HEK293 (cell line): Measurements from ENCODE around the gene IFT43.
A peak's percentile ranks its signal among the peaks of the same experiment; 100 is the strongest.

Experiments
- CTCF ChIA-PET: fragments of 350-600 bp; formaldehyde crosslinking; extraction: SDS; loops from one replicate; lab custom pipeline; 2021; ENCODE audit warnings: antibody characterized with exemption; lab: Yijun Ruan, JAX
- POLR2A ChIA-PET: fragments of 300-600 bp; formaldehyde crosslinking; extraction: SDS; loops from one replicate; lab custom pipeline; 2020; ENCODE audit warnings: antibody characterized with exemption, inconsistent platforms; lab: Yijun Ruan, JAX
- H3K27ac ChIP-seq: fragments of 200-500 bp; sonication (Bioruptor generic); 2 replicates; pipeline ENCODE4 v1.5.1; 2014; ENCODE audit warnings: low read depth, low read length, control low read depth, inconsistent platforms; ENCODE audit errors: extremely low read depth
- H3K36me3 ChIP-seq, 2 experiments: fragments of 200-500 bp in 1 of 2; sonication (Bioruptor generic) in 1 of 2; 1 replicate in 1 of 2; 2 replicates in 1 of 2; pipeline ENCODE4 v1.5.1; 2014 to 2017; ENCODE audit warnings: inconsistent platforms in 2 of 2, low read length in 2 of 2; ENCODE audit not compliant: control insufficient read depth in 2 of 2, insufficient read depth in 1 of 2
- H3K4me1 ChIP-seq: fragments of 200-500 bp; sonication (Bioruptor generic); 2 replicates; pipeline ENCODE4 v1.5.1; 2014; ENCODE audit warnings: mild to moderate bottlenecking, low read length, inconsistent platforms; ENCODE audit not compliant: control insufficient read depth, insufficient read depth
- H3K4me3 ChIP-seq: 2 replicates; pipeline ENCODE4 v1.5.1; 2011; ENCODE audit warnings: low read depth, mild to moderate bottlenecking, control low read depth, low read length, moderate library complexity
- H3K9me3 ChIP-seq: fragments of 200-500 bp; sonication (Bioruptor generic); 2 replicates; pipeline ENCODE4 v1.5.1; 2014; ENCODE audit warnings: low read depth, low read length, inconsistent platforms; ENCODE audit not compliant: control insufficient read depth, insufficient read depth
- GFI1B ChIP-seq: fragments of 450-650 bp; formaldehyde crosslinking; IDR thresholded peaks from 2 replicates; pipeline ENCODE4 v1.5.1; 2016; ENCODE audit warnings: missing biosample characterization, missing genetic modification characterization
- IKZF3 ChIP-seq: fragments of 450-650 bp; IDR thresholded peaks from 2 replicates; pipeline ENCODE4 v1.5.0; 2018; ENCODE audit warnings: missing biosample characterization, mild to moderate bottlenecking, missing genetic modification characterization, moderate library complexity
- KLF1 ChIP-seq: fragments of 450-650 bp; formaldehyde crosslinking; IDR thresholded peaks from 2 replicates; pipeline ENCODE4 v1.5.1; 2016; ENCODE audit warnings: missing biosample characterization, missing genetic modification characterization
- KLF9 ChIP-seq: fragments of 450-650 bp; formaldehyde crosslinking; IDR thresholded peaks from 2 replicates; pipeline ENCODE4 v1.5.1; 2016; ENCODE audit warnings: missing biosample characterization, missing genetic modification characterization, low read depth
- SP3 ChIP-seq: fragments of 450-650 bp; formaldehyde crosslinking; IDR thresholded peaks from 2 replicates; pipeline ENCODE4 v1.5.1; 2016; ENCODE audit warnings: missing biosample characterization, missing genetic modification characterization
- ZBTB48 ChIP-seq: fragments of 450-650 bp; formaldehyde crosslinking; IDR thresholded peaks from 2 replicates; pipeline ENCODE4 v1.5.1; 2016; ENCODE audit warnings: missing biosample characterization, missing genetic modification characterization
- ZNF155 ChIP-seq: fragments of 450-650 bp; formaldehyde crosslinking; IDR thresholded peaks from 2 replicates; pipeline ENCODE4 v1.5.1; 2016; ENCODE audit warnings: missing biosample characterization, missing genetic modification characterization
- ZNF2 ChIP-seq: fragments of 450-650 bp; formaldehyde crosslinking; IDR thresholded peaks from 2 replicates; pipeline ENCODE4 v1.5.1; 2016; ENCODE audit warnings: missing biosample characterization, missing genetic modification characterization
- ZNF23 ChIP-seq: fragments of 450-650 bp; formaldehyde crosslinking; IDR thresholded peaks from 2 replicates; pipeline ENCODE4 v1.5.1; 2016; ENCODE audit warnings: missing biosample characterization, missing genetic modification characterization, borderline replicate concordance
- ZNF311 ChIP-seq: fragments of 450-650 bp; formaldehyde crosslinking; IDR thresholded peaks from 2 replicates; pipeline ENCODE4 v1.5.1; 2017; ENCODE audit warnings: missing biosample characterization, missing genetic modification characterization, borderline replicate concordance
- ZNF324 ChIP-seq: fragments of 450-650 bp; formaldehyde crosslinking; IDR thresholded peaks from 2 replicates; pipeline ENCODE4 v1.5.1; 2016; ENCODE audit warnings: missing biosample characterization, missing genetic modification characterization
- ZNF501 ChIP-seq: fragments of 450-650 bp; formaldehyde crosslinking; IDR thresholded peaks from 2 replicates; pipeline ENCODE4 v1.5.1; 2016; ENCODE audit warnings: missing biosample characterization, missing genetic modification characterization
- ZNF530 ChIP-seq: fragments of 450-650 bp; formaldehyde crosslinking; IDR thresholded peaks from 2 replicates; pipeline ENCODE4 v1.5.1; 2016; ENCODE audit warnings: low read depth, missing biosample characterization, missing genetic modification characterization
- ZNF623 ChIP-seq: fragments of 450-650 bp; formaldehyde crosslinking; IDR thresholded peaks from 2 replicates; pipeline ENCODE4 v1.5.1; 2016; ENCODE audit warnings: missing biosample characterization, missing genetic modification characterization
- ZNF670 ChIP-seq: fragments of 450-650 bp; formaldehyde crosslinking; IDR thresholded peaks from 2 replicates; pipeline ENCODE4 v1.5.1; 2016; ENCODE audit warnings: missing biosample characterization, missing genetic modification characterization, low read depth
- ZNF701 ChIP-seq: fragments of 450-650 bp; formaldehyde crosslinking; IDR thresholded peaks from 2 replicates; pipeline ENCODE4 v1.5.1; 2016; ENCODE audit warnings: missing biosample characterization, missing genetic modification characterization
- ZSCAN30 ChIP-seq: fragments of 450-650 bp; IDR thresholded peaks from 2 replicates; pipeline ENCODE4 v1.5.1; 2018; ENCODE audit warnings: missing biosample characterization, mild to moderate bottlenecking, missing genetic modification characterization, moderate library complexity
- TF ChIP-seq, protein P1 (sequence below): fragments of 450-650 bp; formaldehyde crosslinking; IDR thresholded peaks from 2 replicates; pipeline ENCODE4 v1.5.1; 2017; ENCODE audit warnings: missing biosample characterization, missing genetic modification characterization
- TF ChIP-seq, protein P2 (sequence below): fragments of 450-650 bp; formaldehyde crosslinking; IDR thresholded peaks from 2 replicates; pipeline ENCODE4 v1.5.1; 2016; ENCODE audit warnings: missing biosample characterization, missing genetic modification characterization
- TF ChIP-seq, protein P3 (sequence below): fragments of 450-650 bp; formaldehyde crosslinking; IDR thresholded peaks from 2 replicates; pipeline ENCODE4 v1.5.1; 2016; ENCODE audit warnings: missing biosample characterization, missing genetic modification characterization
- TF ChIP-seq, protein P4 (sequence below): fragments of 450-650 bp; formaldehyde crosslinking; IDR thresholded peaks from 2 replicates; pipeline ENCODE4 v1.5.1; 2016; ENCODE audit warnings: missing biosample characterization, missing genetic modification characterization, borderline replicate concordance
- TF ChIP-seq, protein P5 (sequence below): fragments of 450-650 bp; formaldehyde crosslinking; IDR thresholded peaks from 2 replicates; pipeline ENCODE4 v1.5.1; 2016; ENCODE audit warnings: missing biosample characterization, missing genetic modification characterization
- TF ChIP-seq, protein P6 (sequence below): sonication (generic); formaldehyde crosslinking; IDR thresholded peaks from 2 replicates; pipeline ENCODE4 v1.8.1; 2022; ENCODE audit warnings: mild to moderate bottlenecking, moderate library complexity, missing genetic modification reagents

IFT43 gene

DNA sequence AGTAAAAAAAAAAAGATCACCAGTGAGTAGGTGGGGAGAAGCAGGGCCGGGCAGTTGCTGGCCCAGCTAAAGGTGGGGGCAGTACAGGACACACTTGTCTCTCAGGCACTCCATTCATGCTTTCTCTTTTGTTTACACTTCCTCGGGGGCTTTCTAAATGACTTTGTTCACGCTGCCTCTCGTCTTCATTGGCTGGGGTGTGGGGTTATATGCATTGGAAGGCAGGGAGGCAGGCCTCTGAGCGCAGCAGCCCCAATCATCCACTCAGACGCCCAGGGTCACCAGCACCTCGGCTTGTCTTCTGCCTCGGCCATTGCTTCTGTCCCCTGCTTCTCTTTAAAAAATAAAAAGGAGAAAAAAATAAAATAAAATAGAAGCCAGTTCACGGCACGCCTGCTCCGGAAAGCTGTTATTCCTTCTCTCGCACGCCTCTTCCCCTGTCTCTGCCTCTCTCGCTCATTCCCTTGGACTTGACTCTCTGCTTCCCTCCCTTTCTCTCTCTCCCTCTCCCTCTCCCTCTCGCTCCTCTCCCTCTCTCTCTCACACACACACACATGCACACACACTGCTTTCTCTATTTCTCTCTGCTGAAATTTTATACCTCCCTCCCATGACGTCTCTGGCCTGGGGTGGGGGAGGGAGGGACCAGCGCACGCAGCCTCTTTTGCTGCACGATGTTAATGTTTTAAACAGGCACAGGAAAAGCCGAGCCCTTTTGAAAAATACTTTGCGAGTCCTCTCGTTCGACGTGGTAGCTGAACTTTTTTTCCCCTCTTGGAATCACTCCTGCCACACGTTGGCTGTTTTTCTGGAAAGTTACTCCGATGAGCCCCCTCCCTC lies 3.9 kb upstream of the IFT43 start, which contains the start of gene TGFB3:
Gene TGFB3 (minus strand): TSS at position 570 of the 840 bp plus-strand sequence. CDS start 1,102 bp downstream, outside the sequence.
- H3K36me3 ChIP-seq: no peaks in the 10 kb centered on the region
- no peaks in the 10 kb centered on the region for H3K9me3 ChIP-seq
- CTCF ChIA-PET: interaction anchor here (0.6 to 11.4 kb wide), 14 partner anchors 9 to 665 kb away, joined by 3 to 259 read pairs (median 4); partner anchors contain the start of genes ERG28, FLVCR2 and TTLL5
- peaks cover 7% of the 10 kb centered on the region for H3K4me1 ChIP-seq
- POLR2A ChIA-PET: interaction anchor here (0.6 to 1.7 kb wide), 6 partner anchors 24 to 989 kb away, joined by 3 to 6 read pairs (median 3); partner anchors contain the start of genes ERG28 and TTLL5
- peak within 1 kb of the TSS; percentile 86 for H3K27ac ChIP-seq
- peak within 1 kb of the TSS; percentile 58 for H3K4me3 ChIP-seq
- TF ChIP-seq, protein P1, sequence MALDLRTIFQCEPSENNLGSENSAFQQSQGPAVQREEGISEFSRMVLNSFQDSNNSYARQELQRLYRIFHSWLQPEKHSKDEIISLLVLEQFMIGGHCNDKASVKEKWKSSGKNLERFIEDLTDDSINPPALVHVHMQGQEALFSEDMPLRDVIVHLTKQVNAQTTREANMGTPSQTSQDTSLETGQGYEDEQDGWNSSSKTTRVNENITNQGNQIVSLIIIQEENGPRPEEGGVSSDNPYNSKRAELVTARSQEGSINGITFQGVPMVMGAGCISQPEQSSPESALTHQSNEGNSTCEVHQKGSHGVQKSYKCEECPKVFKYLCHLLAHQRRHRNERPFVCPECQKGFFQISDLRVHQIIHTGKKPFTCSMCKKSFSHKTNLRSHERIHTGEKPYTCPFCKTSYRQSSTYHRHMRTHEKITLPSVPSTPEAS (tag by site-specific recombination): peak; percentile 94
- peak; percentile 54; the same call in 1 of the 2 replicates for TF ChIP-seq KLF1 (tag by site-specific recombination)
- TF ChIP-seq, protein P2, sequence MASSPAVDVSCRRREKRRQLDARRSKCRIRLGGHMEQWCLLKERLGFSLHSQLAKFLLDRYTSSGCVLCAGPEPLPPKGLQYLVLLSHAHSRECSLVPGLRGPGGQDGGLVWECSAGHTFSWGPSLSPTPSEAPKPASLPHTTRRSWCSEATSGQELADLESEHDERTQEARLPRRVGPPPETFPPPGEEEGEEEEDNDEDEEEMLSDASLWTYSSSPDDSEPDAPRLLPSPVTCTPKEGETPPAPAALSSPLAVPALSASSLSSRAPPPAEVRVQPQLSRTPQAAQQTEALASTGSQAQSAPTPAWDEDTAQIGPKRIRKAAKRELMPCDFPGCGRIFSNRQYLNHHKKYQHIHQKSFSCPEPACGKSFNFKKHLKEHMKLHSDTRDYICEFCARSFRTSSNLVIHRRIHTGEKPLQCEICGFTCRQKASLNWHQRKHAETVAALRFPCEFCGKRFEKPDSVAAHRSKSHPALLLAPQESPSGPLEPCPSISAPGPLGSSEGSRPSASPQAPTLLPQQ (tag by site-specific recombination): peak; percentile 81
- TF ChIP-seq, protein P3, sequence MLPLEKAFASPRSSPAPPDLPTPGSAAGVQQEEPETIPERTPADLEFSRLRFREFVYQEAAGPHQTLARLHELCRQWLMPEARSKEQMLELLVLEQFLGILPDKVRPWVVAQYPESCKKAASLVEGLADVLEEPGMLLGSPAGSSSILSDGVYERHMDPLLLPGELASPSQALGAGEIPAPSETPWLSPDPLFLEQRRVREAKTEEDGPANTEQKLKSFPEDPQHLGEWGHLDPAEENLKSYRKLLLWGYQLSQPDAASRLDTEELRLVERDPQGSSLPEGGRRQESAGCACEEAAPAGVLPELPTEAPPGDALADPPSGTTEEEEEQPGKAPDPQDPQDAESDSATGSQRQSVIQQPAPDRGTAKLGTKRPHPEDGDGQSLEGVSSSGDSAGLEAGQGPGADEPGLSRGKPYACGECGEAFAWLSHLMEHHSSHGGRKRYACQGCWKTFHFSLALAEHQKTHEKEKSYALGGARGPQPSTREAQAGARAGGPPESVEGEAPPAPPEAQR: peak; percentile 90
- no peak for TF ChIP-seq ZNF311 (tag by site-specific recombination)
- TF ChIP-seq ZNF324 (tag by site-specific recombination): peak; percentile 77; the same call in 1 of the 2 replicates
- peak; percentile 86; the same call in 1 of the 2 replicates for TF ChIP-seq ZNF501 (tag by site-specific recombination)
- TF ChIP-seq GFI1B (tag by site-specific recombination): peak; percentile 62; the same call in 1 of the 2 replicates
- TF ChIP-seq, protein P4, sequence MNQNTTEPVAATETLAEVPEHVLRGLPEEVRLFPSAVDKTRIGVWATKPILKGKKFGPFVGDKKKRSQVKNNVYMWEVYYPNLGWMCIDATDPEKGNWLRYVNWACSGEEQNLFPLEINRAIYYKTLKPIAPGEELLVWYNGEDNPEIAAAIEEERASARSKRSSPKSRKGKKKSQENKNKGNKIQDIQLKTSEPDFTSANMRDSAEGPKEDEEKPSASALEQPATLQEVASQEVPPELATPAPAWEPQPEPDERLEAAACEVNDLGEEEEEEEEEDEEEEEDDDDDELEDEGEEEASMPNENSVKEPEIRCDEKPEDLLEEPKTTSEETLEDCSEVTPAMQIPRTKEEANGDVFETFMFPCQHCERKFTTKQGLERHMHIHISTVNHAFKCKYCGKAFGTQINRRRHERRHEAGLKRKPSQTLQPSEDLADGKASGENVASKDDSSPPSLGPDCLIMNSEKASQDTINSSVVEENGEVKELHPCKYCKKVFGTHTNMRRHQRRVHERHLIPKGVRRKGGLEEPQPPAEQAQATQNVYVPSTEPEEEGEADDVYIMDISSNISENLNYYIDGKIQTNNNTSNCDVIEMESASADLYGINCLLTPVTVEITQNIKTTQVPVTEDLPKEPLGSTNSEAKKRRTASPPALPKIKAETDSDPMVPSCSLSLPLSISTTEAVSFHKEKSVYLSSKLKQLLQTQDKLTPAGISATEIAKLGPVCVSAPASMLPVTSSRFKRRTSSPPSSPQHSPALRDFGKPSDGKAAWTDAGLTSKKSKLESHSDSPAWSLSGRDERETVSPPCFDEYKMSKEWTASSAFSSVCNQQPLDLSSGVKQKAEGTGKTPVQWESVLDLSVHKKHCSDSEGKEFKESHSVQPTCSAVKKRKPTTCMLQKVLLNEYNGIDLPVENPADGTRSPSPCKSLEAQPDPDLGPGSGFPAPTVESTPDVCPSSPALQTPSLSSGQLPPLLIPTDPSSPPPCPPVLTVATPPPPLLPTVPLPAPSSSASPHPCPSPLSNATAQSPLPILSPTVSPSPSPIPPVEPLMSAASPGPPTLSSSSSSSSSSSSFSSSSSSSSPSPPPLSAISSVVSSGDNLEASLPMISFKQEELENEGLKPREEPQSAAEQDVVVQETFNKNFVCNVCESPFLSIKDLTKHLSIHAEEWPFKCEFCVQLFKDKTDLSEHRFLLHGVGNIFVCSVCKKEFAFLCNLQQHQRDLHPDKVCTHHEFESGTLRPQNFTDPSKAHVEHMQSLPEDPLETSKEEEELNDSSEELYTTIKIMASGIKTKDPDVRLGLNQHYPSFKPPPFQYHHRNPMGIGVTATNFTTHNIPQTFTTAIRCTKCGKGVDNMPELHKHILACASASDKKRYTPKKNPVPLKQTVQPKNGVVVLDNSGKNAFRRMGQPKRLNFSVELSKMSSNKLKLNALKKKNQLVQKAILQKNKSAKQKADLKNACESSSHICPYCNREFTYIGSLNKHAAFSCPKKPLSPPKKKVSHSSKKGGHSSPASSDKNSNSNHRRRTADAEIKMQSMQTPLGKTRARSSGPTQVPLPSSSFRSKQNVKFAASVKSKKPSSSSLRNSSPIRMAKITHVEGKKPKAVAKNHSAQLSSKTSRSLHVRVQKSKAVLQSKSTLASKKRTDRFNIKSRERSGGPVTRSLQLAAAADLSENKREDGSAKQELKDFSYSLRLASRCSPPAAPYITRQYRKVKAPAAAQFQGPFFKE: no peak
- TF ChIP-seq, protein P5, sequence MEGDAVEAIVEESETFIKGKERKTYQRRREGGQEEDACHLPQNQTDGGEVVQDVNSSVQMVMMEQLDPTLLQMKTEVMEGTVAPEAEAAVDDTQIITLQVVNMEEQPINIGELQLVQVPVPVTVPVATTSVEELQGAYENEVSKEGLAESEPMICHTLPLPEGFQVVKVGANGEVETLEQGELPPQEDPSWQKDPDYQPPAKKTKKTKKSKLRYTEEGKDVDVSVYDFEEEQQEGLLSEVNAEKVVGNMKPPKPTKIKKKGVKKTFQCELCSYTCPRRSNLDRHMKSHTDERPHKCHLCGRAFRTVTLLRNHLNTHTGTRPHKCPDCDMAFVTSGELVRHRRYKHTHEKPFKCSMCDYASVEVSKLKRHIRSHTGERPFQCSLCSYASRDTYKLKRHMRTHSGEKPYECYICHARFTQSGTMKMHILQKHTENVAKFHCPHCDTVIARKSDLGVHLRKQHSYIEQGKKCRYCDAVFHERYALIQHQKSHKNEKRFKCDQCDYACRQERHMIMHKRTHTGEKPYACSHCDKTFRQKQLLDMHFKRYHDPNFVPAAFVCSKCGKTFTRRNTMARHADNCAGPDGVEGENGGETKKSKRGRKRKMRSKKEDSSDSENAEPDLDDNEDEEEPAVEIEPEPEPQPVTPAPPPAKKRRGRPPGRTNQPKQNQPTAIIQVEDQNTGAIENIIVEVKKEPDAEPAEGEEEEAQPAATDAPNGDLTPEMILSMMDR (tag by site-specific recombination): peak; percentile 6; the same call in 1 of the 2 replicates
- no peak for TF ChIP-seq ZSCAN30 (tag by site-specific recombination)
- no peak for TF ChIP-seq ZNF670 (tag by site-specific recombination)
- TF ChIP-seq SP3 (tag by site-specific recombination): peak; percentile 49; the same call in 1 of the 2 replicates
- TF ChIP-seq KLF9 (tag by site-specific recombination): peak; percentile 47; the same call in 1 of the 2 replicates
- TF ChIP-seq IKZF3 (tag by site-specific recombination): peak; percentile 48; the same call in 1 of the 2 replicates
- TF ChIP-seq ZNF23 (tag by site-specific recombination): no peak
- peak; percentile 86 for TF ChIP-seq ZBTB48 (tag by site-specific recombination)
- TF ChIP-seq, protein P6, sequence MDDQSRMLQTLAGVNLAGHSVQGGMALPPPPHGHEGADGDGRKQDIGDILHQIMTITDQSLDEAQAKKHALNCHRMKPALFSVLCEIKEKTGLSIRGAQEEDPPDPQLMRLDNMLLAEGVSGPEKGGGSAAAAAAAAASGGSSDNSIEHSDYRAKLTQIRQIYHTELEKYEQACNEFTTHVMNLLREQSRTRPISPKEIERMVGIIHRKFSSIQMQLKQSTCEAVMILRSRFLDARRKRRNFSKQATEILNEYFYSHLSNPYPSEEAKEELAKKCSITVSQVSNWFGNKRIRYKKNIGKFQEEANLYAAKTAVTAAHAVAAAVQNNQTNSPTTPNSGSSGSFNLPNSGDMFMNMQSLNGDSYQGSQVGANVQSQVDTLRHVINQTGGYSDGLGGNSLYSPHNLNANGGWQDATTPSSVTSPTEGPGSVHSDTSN (CRISPR knock-in tag): no peak
- TF ChIP-seq ZNF701 (tag by site-specific recombination): no peak
- TF ChIP-seq ZNF155 (tag by site-specific recombination): no peak
- no peak for TF ChIP-seq ZNF530 (tag by site-specific recombination)
- peak; percentile 67 for TF ChIP-seq ZNF2 (tag by site-specific recombination)
- peak; percentile 31; the same call in 1 of the 2 replicates for TF ChIP-seq ZNF623 (tag by site-specific recombination)
